Natural killer cell treated with Interleukin-12 subunit alpha and Interleukin-12 subunit beta and Interleukin-15 and Interleukin-18, amount 100 ng/mL, for 72 hours (primary cell): ENCODE results near the gene MBTPS1. TPM values are rescaled to one million over a fixed set of nuclear protein-coding genes. Genes with fewer than 3 reads are reported as not detected.

Experiments used
- ATAC-seq, 2 donors: fragments of 150-1000 bp; cut with Tn5 transposase in 1 of 2; sonication (Bioruptor Pico), chemical (Tn5 transposase) in 1 of 2; 2 replicates each; pipeline ENCODE4 v1.10.0; 2021
- DNase-seq: peaks from one replicate; pipeline ENCODE4 v3.0.0; 2022; ENCODE audit warnings: low spot score
- H3K27ac Mint-ChIP-seq, 2 donors: 1 replicate in 1 of 2; 2 replicates in 1 of 2; pipeline ENCODE4 v1.8.0; 2022; ENCODE audit warnings: mixed read lengths in 2 of 2, mild to moderate bottlenecking in 1 of 2, moderate library complexity in 1 of 2
- H3K27me3 Mint-ChIP-seq, 2 donors: 1 replicate in 1 of 2; 2 replicates in 1 of 2; pipeline ENCODE4 v1.8.0; 2022; ENCODE audit warnings: mixed read lengths in 2 of 2
- H3K36me3 Mint-ChIP-seq: one replicate; pipeline ENCODE4 v1.8.0; 2022; ENCODE audit warnings: mixed read lengths
- H3K4me1 Mint-ChIP-seq, 2 donors: 1 replicate in 1 of 2; 2 replicates in 1 of 2; pipeline ENCODE4 v1.8.0; 2022; ENCODE audit warnings: low read depth in 2 of 2, mixed read lengths in 2 of 2, mild to moderate bottlenecking in 1 of 2
- H3K4me3 Mint-ChIP-seq: one replicate; pipeline ENCODE4 v1.8.0; 2022; ENCODE audit warnings: mixed read lengths
- H3K9me3 Mint-ChIP-seq: 2 replicates; pipeline ENCODE4 v1.8.0; 2022; ENCODE audit warnings: mixed read lengths
- total RNA-seq, 2 donors: library from RNA; stranded (reverse); gene quantifications; one replicate each; pipeline ENCODE4 v1.2.3, GENCODE V29; 2022

The MBTPS1 gene
- total RNA-seq, 2 donors from 2014 or later: 65.4 to 83.4 TPM

DNA sequence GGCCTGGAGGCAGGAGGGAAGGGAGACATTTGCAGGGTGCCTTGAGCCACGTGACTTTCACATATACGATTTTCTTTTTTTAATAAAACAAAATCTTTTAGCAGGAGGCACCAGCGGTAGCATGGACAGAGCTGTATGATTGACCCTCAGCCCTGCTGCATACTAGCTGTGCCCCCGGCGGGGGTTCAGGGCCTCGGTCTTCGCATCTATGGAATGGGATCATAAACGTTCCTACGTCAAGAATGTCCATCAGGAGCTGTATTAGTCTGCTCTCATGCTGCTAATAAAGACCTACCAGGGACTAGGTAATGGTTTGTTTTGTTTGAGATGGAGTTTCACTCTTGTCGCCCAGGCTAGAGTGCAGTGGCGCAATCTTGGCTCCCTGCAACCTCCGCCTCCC lies 101.3 kb downstream of the MBTPS1 start:
- Mint-ChIP-seq H3K27ac (no peak overlapping the region), H3K9me3 (peaks cover 3% of the 10 kb centered on the region), H3K4me3 (no peak overlapping the region), H3K36me3 (no peaks in the 10 kb centered on the region), H3K4me1 (peaks cover 4 to 6% of the 10 kb centered on the region in 2 donors), H3K27me3 (no peaks in the 10 kb centered on the region)
- ATAC-seq (no peak), DNase-seq (no peak)

DNA sequence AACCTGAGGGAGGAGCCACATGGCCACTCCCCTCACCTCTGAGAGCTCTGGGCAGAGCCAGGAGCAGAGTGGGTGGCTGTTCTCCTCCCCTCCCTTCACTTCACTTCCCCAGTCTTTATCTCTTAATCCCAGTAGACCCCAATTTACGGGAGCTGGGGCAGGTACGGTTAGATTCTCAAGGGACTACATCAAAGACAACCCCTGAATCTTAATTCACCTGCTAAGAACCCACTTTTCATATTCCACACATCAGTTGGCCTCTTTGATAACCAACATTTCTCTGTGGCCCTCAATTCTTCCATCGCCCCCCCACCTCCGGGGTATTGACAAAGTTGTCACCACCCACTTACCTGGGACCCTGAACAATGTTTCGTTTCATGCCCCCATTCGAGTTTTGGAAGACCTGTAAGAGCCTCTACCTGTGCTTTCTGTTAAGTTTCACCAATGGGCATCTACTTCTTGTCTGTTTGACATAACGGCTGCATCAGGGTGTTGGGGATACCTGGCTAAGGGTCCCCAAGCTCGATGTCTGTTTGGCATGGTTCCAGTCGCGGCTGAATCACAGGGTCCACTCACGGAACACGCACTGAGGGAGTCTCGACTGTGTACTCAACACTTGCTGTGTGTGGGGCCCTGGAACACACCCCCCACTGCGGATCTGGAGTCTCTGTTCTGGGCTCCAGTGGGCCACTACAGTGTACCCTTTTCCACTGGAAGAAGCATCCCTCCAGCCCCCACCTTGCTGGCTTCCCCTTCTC lies 102.0 kb downstream of the MBTPS1 start:
- H3K27me3 Mint-ChIP-seq: no peaks in the 10 kb centered on the region
- DNase-seq (no peak), ATAC-seq (no peak)
- no peak overlapping the region for H3K27ac Mint-ChIP-seq
- H3K9me3 Mint-ChIP-seq: peaks cover 3% of the 10 kb centered on the region
- H3K36me3 Mint-ChIP-seq: no peaks in the 10 kb centered on the region
- no peak overlapping the region for H3K4me3 Mint-ChIP-seq
- H3K4me1 Mint-ChIP-seq: peaks cover 4 to 6% of the 10 kb centered on the region in 2 donors

DNA sequence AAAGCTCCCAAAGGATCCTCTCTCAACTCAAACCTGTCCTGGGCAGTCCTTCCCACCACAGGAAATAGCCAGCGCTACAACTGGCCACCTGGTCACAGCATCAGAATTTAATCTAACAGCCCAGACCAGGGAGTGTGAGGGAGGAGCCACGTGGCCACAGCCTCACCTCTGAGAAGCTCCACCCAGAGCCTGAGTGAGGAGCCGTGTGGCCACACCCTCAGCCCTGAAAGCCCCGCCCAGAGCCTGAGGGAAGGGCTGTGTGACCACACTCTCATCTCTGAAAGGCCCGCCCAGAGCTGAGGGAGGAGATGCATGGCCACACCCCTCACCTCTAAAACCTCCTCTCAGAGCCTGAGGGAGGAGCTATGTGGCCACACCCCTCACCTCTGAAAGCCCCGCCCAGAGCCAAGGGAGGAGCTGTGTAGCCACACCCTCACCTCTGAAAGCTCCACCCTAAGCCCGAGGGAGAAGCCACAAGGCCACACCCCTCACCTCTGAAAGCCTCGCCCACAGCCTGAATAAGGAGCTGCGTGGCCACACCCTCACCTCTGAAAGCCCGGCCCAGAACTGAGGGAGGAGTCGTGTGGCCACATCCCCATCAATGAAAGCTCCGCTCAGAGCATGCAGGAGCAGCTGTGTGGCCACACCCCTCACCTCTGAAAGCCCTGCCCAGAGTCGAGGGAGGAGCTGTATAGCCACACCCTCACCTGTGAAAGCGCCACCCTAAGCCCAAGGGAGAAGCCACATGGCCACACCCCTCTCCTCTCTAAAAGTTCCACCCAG lies 102.8 kb downstream of the MBTPS1 start:
- H3K9me3 Mint-ChIP-seq: peaks cover 3% of the 10 kb centered on the region
- H3K36me3 Mint-ChIP-seq: no peaks in the 10 kb centered on the region
- ATAC-seq: peak; percentile 78 to 85
- DNase-seq: peak; percentile 65
- H3K4me3 Mint-ChIP-seq: no peak overlapping the region
- no peak overlapping the region for H3K27ac Mint-ChIP-seq
- H3K27me3 Mint-ChIP-seq: no peaks in the 10 kb centered on the region
- peaks cover 4 to 6% of the 10 kb centered on the region in 2 donors for H3K4me1 Mint-ChIP-seq

DNA sequence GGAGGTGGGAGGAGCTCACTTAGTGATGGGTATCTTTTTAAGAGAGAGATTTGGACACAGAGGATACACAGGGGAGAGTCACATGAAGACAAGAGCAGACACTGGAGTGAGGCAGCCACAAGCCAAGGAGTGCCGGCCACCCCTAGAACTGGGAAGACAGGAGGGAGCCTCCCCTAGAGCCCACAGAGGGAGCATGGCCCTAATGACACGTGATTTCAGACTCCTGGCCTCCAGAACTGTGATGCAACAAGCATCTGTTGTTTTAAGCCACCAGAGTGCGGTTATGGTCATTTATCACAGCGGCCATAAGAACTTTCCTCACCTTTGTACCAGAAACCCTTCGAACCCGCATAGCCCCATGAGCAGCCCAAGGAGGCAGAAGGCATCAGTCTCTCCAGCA lies 107.5 kb downstream of the MBTPS1 start:
- DNase-seq (no peak), ATAC-seq (no peak)
- Mint-ChIP-seq H3K27ac (no peak overlapping the region), H3K27me3 (peaks cover 0 to 2% of the 10 kb centered on the region in 2 donors), H3K36me3 (no peaks in the 10 kb centered on the region), H3K9me3 (no peaks in the 10 kb centered on the region), H3K4me1 (peaks cover 0 to under 1% of the 10 kb centered on the region in 2 donors), H3K4me3 (no peak overlapping the region)

DNA sequence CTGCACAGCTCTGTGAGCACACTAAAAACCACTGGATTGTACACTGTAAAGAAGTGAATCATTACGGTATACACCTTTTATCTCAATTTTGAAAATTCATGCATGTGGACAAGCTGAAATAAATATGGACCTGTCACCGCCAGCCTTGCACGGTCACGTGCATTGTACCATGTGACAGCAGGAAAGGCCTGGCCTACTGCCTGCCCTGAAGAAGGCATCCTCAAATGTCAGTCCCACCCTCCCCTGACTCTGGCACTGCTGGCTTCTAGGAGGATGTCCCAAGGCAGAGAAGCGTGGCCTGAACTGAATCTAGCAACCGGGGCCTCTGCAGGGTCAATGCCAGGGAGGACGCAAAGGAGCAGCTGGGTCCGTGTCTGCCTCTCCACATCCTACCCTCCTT lies 108.8 kb downstream of the MBTPS1 start:
- no peaks in the 10 kb centered on the region for H3K36me3 Mint-ChIP-seq
- no peaks in the 10 kb centered on the region for H3K4me1 Mint-ChIP-seq
- no peaks in the 10 kb centered on the region for H3K9me3 Mint-ChIP-seq
- H3K27me3 Mint-ChIP-seq: peaks cover 0 to 2% of the 10 kb centered on the region in 2 donors
- H3K27ac Mint-ChIP-seq: no peak overlapping the region
- DNase-seq: no peak
- no peak overlapping the region for H3K4me3 Mint-ChIP-seq
- ATAC-seq: no peak

DNA sequence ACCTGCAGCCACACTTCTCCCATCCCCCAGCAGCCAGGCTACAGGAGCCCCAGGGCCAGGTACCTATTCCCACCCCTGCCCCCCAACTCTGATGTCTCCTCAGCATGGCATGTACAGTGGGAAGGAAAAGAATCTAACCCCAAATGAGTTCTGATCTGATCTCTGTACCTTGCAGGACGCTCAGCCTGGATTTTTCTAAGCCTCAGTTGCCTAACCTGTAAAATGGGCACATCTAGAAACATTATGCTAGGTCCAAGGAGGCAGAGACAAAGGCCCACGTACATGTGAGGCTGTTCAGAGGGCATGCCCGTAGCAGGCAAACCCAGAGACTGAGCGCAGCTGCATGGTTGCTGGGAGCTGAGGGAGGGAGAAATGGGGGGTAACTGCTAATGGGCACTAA lies 109.2 kb downstream of the MBTPS1 start:
- Mint-ChIP-seq H3K4me3 (no peak overlapping the region), H3K4me1 (no peaks in the 10 kb centered on the region), H3K9me3 (no peaks in the 10 kb centered on the region), H3K27me3 (peaks cover 0 to 2% of the 10 kb centered on the region in 2 donors), H3K27ac (no peak overlapping the region), H3K36me3 (no peaks in the 10 kb centered on the region)
- DNase-seq (no peak), ATAC-seq (no peak)

DNA sequence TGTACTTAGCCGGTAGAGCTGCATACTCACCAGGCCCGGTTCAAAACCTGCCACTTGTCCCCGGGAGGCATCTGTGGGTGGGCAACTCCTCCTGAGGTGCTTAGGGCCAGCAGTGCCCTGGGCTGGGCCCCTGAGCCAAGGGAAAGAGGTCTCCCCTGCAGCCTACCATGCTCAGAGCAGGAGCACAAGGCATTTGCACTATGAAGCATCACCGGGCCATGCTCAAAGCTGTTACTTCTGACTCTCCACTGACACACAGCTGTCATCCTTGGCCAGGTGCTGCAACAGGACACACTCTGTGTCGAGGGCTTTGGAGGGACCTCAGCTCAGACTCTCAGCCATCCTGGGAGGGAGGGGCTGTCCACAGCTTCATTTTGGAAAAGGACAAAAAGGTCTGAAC lies 111.4 kb downstream of the MBTPS1 start:
- peak in 1 of 2 donors; percentile 16 for ATAC-seq
- H3K9me3 Mint-ChIP-seq: no peaks in the 10 kb centered on the region

DNA sequence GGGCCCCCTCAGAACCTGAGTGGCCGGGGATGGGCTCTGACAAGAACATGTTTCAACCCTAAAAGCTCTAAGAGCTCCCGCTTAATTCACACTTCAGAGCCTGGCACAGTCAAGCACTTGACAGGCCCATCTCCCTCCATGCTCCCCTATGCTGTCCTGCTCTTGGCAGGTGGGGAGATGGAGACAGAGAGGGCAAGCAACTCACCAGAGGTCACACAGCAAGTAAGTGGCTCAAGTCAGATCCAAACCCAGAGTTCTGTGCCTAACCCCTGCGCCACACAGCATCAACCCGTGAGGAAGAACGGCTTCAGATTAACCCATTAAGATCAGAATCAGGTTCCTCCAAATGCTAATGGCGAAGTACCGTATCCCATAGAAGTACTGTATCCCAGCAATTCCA lies 112.3 kb downstream of the MBTPS1 start:
- Mint-ChIP-seq H3K4me3 (no peak overlapping the region), H3K27ac (no peak overlapping the region), H3K27me3 (peaks cover 0 to 2% of the 10 kb centered on the region in 2 donors), H3K36me3 (no peaks in the 10 kb centered on the region), H3K9me3 (no peaks in the 10 kb centered on the region), H3K4me1 (no peaks in the 10 kb centered on the region)
- no peak for ATAC-seq
- DNase-seq: no peak

More for the DNA sequence above, 111.4 kb downstream of the MBTPS1 start:
- Mint-ChIP-seq H3K4me1 (no peaks in the 10 kb centered on the region), H3K27me3 (peaks cover 0 to 2% of the 10 kb centered on the region in 2 donors), H3K4me3 (no peak overlapping the region), H3K36me3 (no peaks in the 10 kb centered on the region), H3K27ac (no peak overlapping the region)
- no peak for DNase-seq

Other genes starting within 250 kb of the MBTPS1 start
- gene MLYCD, start 217.8 kb downstream of the MBTPS1 start, total RNA-seq: 1 to 10 TPM; 6.1 to 7.1 TPM
- under 1 TPM in 1 of 2 donors, not detected in 1; 0.38 TPM for gene OSGIN1, start 163.7 kb downstream of the MBTPS1 start, total RNA-seq
- not detected for gene NECAB2, start 148.7 kb downstream of the MBTPS1 start, total RNA-seq
- not detected for gene SLC38A8, start 74.1 kb downstream of the MBTPS1 start, total RNA-seq
- 10 to 100 TPM in 1 of 2 donors, 1 to 10 TPM in 1; 7.3 to 21.0 TPM for gene HSDL1, start 28.2 kb upstream of the MBTPS1 start, total RNA-seq
- gene DNAAF1, start 28.4 kb upstream of the MBTPS1 start, total RNA-seq: not detected
- 10 to 100 TPM; 50.4 to 92.3 TPM for gene TAF1C, start 70.1 kb upstream of the MBTPS1 start, total RNA-seq
- not detected for gene ADAD2, start 74.2 kb upstream of the MBTPS1 start, total RNA-seq
- gene KCNG4, start 123.1 kb upstream of the MBTPS1 start, total RNA-seq: not detected
- gene WFDC1, start 177.9 kb upstream of the MBTPS1 start, total RNA-seq: not detected